ENCODE measurements around the gene HCFC1R1. TPM values are rescaled to one million over a fixed set of nuclear protein-coding genes. Genes with fewer than 3 reads are reported as not detected.

HCFC1R1 gene
- total and polyA plus RNA-seq, 2 donors (not counting 1 experiment from before 2014, with no cell fraction given) = 17.9 to 24.8 TPM

GRCh38 chr16:3038256-3038655 lies 14.5 kb upstream of the HCFC1R1 start:
- WGBS (ENCODE audit: insufficient coverage) = 46% methylated on average over 11 of the region's 11 CpGs
- Histone ChIP-seq H3K9me3 (ENCODE audit: control extremely low read depth in 1 of 3, control insufficient read depth in 2 of 3, insufficient read depth in 1 of 3, low read length in 2 of 3) (peaks cover 0 to 14% (median 0%) of the 10 kb centered on the region in 3 donors), H3K9ac (ENCODE audit: low read length) (no peak overlapping the region), H4K20me1 (ENCODE audit: control insufficient read depth, insufficient read depth, low read length, poor library complexity, severe bottlenecking) (peaks cover 3% of the 10 kb centered on the region), H3K36me3 (replicated peaks in 1 of 2; ENCODE audit: control extremely low read depth in 1 of 2, control insufficient read depth in 1 of 2, extremely low read depth in 1 of 2, insufficient read depth in 2 of 2, low read length in 1 of 2) (no peaks in the 10 kb centered on the region), H3K4me2 (replicated peaks; ENCODE audit: low read depth, low read length, poor library complexity, severe bottlenecking) (no peak overlapping the region), H3K27me3 (replicated peaks in 1 of 4; ENCODE audit: control extremely low read depth in 1 of 4, control insufficient read depth in 3 of 4, insufficient read depth in 4 of 4, low read length in 3 of 4) (peaks cover 0 to 68% (median 37%) of the 10 kb centered on the region in 4 experiments), H3K79me2 (ENCODE audit: control insufficient read depth, insufficient read depth, low read length) (no peaks in the 10 kb centered on the region), H2AFZ (ENCODE audit: insufficient read depth, low read depth, low read length, poor library complexity, severe bottlenecking) (no peak overlapping the region), H3K27ac (ENCODE audit: low read length in 2 of 2) (no peak overlapping the region), H3K4me3 (ENCODE audit: control extremely low read depth in 1 of 5, extremely low read depth in 1 of 5, insufficient read depth in 1 of 5, low read depth in 2 of 5, low read length in 4 of 5) (no peak overlapping the region), H3K4me1 (ENCODE audit: control insufficient read depth in 2 of 2, insufficient read depth in 2 of 2, low read length in 2 of 2) (peaks cover 15 to 30% of the 10 kb centered on the region in 2 donors)
- H3K9me3 Mint-ChIP-seq (ENCODE audit: insufficient read depth) = no peaks in the 10 kb centered on the region
- CTCF ChIA-PET = interaction anchor here (1.1 to 1.8 kb wide), 3 partner anchors 9 to 91 kb away, joined by 3 to 7 read pairs (median 7); no protein-coding TSS in a partner anchor
- peaks cover 9% of the 10 kb centered on the region for H3K4me1 Mint-ChIP-seq
- ATAC-seq (ENCODE audit: low read depth) = no peak
- no peak for DNase-seq
- H3K27ac Mint-ChIP-seq = no peak overlapping the region
- POLR2A ChIA-PET = no interaction called here
- H3K4me3 Mint-ChIP-seq = no peak overlapping the region
- intact Hi-C loops (cut with micrococcal nuclease) = no loop called here
- peaks cover 43% of the 10 kb centered on the region for H3K27me3 Mint-ChIP-seq
- TF ChIP-seq EZH2 (IDR thresholded peaks at IDR 0.05; ENCODE audit: borderline replicate concordance, insufficient read depth, low read depth, low read length, poor library complexity, severe bottlenecking) (no peak), CTCF (IDR thresholded peaks at IDR 0.05) (no peak)

GRCh38 chr16:3036726-3037315 lies 13.1 kb upstream of the HCFC1R1 start, which contains the start of gene BICDL2:
TSS of gene BICDL2 (minus strand) at chr16:3036944. CDS start at chr16:3035496, 1,448 bp downstream.
- ATAC-seq (ENCODE audit: low read depth) = no peak
- H3K4me2 ChIP-seq (replicated peaks; ENCODE audit: low read depth, low read length, poor library complexity, severe bottlenecking) = peak within 1 kb of the TSS; percentile 73
- no peak within 1 kb of the TSS for H3K9ac ChIP-seq (ENCODE audit: low read length)
- peaks cover 54% of the 10 kb centered on the region for H3K27me3 Mint-ChIP-seq
- POLR2A ChIA-PET = no interaction called here
- no peak within 1 kb of the TSS for H3K27ac ChIP-seq (ENCODE audit: low read length in 2 of 2)
- H3K27me3 ChIP-seq (replicated peaks in 1 of 4; ENCODE audit: control extremely low read depth in 1 of 4, control insufficient read depth in 3 of 4, insufficient read depth in 4 of 4, low read length in 3 of 4) = peaks cover 0 to 77% (median 42%) of the 10 kb centered on the region in 4 experiments
- peaks cover 11% of the 10 kb centered on the region for H3K4me1 Mint-ChIP-seq
- no peaks in the 10 kb centered on the region for H3K36me3 ChIP-seq (replicated peaks in 1 of 2; ENCODE audit: control extremely low read depth in 1 of 2, control insufficient read depth in 1 of 2, extremely low read depth in 1 of 2, insufficient read depth in 2 of 2, low read length in 1 of 2)
- H3K4me3 ChIP-seq (ENCODE audit: control extremely low read depth in 1 of 5, extremely low read depth in 1 of 5, insufficient read depth in 1 of 5, low read depth in 2 of 5, low read length in 4 of 5) = peak within 1 kb of the TSS in 4 of 5 experiments; percentile 1 to 19 (median 9)
- H3K79me2 ChIP-seq (ENCODE audit: control insufficient read depth, insufficient read depth, low read length) = no peaks in the 10 kb centered on the region
- intact Hi-C loops (cut with micrococcal nuclease) = no loop called here
- no peaks in the 10 kb centered on the region for H3K9me3 Mint-ChIP-seq (ENCODE audit: insufficient read depth)
- H3K4me1 ChIP-seq (ENCODE audit: control insufficient read depth in 2 of 2, insufficient read depth in 2 of 2, low read length in 2 of 2) = peaks cover 15 to 30% of the 10 kb centered on the region in 2 donors
- H4K20me1 ChIP-seq (ENCODE audit: control insufficient read depth, insufficient read depth, low read length, poor library complexity, severe bottlenecking) = peaks cover 3% of the 10 kb centered on the region
- 6% methylated on average over 39 of the region's 44 CpGs for WGBS (ENCODE audit: insufficient coverage)
- peak within 1 kb of the TSS; percentile 38 for H2AFZ ChIP-seq (ENCODE audit: insufficient read depth, low read depth, low read length, poor library complexity, severe bottlenecking)
- peak within 1 kb of the TSS; percentile 70 for H3K27ac Mint-ChIP-seq
- CTCF ChIA-PET = no interaction called here
- no peak for DNase-seq
- H3K9me3 ChIP-seq (ENCODE audit: control extremely low read depth in 1 of 3, control insufficient read depth in 2 of 3, insufficient read depth in 1 of 3, low read length in 2 of 3) = peaks cover 0 to 14% (median 0%) of the 10 kb centered on the region in 3 donors
- TF ChIP-seq CTCF (IDR thresholded peaks at IDR 0.05) = no peak
- no peak for TF ChIP-seq EZH2 (IDR thresholded peaks at IDR 0.05; ENCODE audit: borderline replicate concordance, insufficient read depth, low read depth, low read length, poor library complexity, severe bottlenecking)
- peak within 1 kb of the TSS; percentile 49 for H3K4me3 Mint-ChIP-seq
